ENCODE measurements around the gene CMIP. TPM values are rescaled to one million over a fixed set of nuclear protein-coding genes. Genes with fewer than 3 reads are reported as not detected.

Gene CMIP
- total RNA-seq, 1 experiment from 2014 or later = 48.2 TPM

GRCh38 chr16:81711657-81712319, 267.2 kb downstream of the CMIP start:
- no peaks in the 10 kb centered on the region for H4K20me1 ChIP-seq (ENCODE audit: control insufficient read depth, insufficient read depth, insufficient read length)
- H3K9me3 Mint-ChIP-seq = no peaks in the 10 kb centered on the region
- H3K36me3 Mint-ChIP-seq (ENCODE audit: insufficient read depth in 1 of 3, low read depth in 3 of 3) = peaks cover 10 to 20% (median 14%) of the 10 kb centered on the region in 3 experiments; a peak in 6 of 7 replicates
- no peak overlapping the region for H3K56ac ChIP-seq (ENCODE audit: insufficient read length, low read depth, low read length)
- no peak overlapping the region for H3K18ac ChIP-seq (ENCODE audit: insufficient read length, low read depth, low read length)
- no peak overlapping the region for H3K4ac ChIP-seq (ENCODE audit: low read depth, low read length)
- peak; percentile 79 for DNase-seq
- H3K4me2 ChIP-seq (ENCODE audit: insufficient read depth, insufficient read length, low read length) = no peak overlapping the region
- H3K14ac ChIP-seq (ENCODE audit: insufficient read depth, low read length) = no peak overlapping the region
- peaks cover 56 to 69% of the 10 kb centered on the region in 2 experiments for H3K4me1 Mint-ChIP-seq
- no peaks in the 10 kb centered on the region for H3K23me2 ChIP-seq (ENCODE audit: insufficient read length, low read depth, low read length, poor library complexity, severe bottlenecking)
- no peaks in the 10 kb centered on the region for H3K27me3 ChIP-seq (ENCODE audit: insufficient read depth, low read length)
- peak overlapping the region; percentile 22 to 88 (median 86); a peak in 6 of 7 replicates for H3K27ac Mint-ChIP-seq
- no peak overlapping the region for H2BK120ac ChIP-seq (ENCODE audit: low read depth, low read length, poor library complexity, severe bottlenecking)
- no peak overlapping the region for H2BK20ac ChIP-seq (ENCODE audit: low read depth, low read length, poor library complexity, severe bottlenecking)
- no peak overlapping the region for H2BK12ac ChIP-seq (ENCODE audit: insufficient read length, low read depth, low read length)
- H3K23ac ChIP-seq (ENCODE audit: insufficient read length, low read depth, low read length) = no peak overlapping the region
- H4K8ac ChIP-seq (replicated peaks; ENCODE audit: insufficient read length, low read depth, low read length) = no peak overlapping the region
- H3K79me1 ChIP-seq (ENCODE audit: insufficient read depth, low read depth, low read length, poor library complexity, severe bottlenecking) = no peaks in the 10 kb centered on the region
- H2BK5ac ChIP-seq (ENCODE audit: insufficient read length, low read length) = no peak overlapping the region
- H3T11ph ChIP-seq (ENCODE audit: low read length) = no peak overlapping the region
- no peaks in the 10 kb centered on the region for H3K79me2 ChIP-seq (ENCODE audit: insufficient read depth, low read length)
- H3K9me3 ChIP-seq (ENCODE audit: control insufficient read depth, low read depth, low read length) = no peaks in the 10 kb centered on the region
- no peaks in the 10 kb centered on the region for H3K27me3 Mint-ChIP-seq (ENCODE audit: low read depth)
- H3K4me1 ChIP-seq (ENCODE audit: insufficient read depth, low read length) = peaks cover 10% of the 10 kb centered on the region
- no peak overlapping the region for H4K91ac ChIP-seq (ENCODE audit: insufficient read length, low read depth, low read length)
- no peak overlapping the region for H2AK5ac ChIP-seq (ENCODE audit: insufficient read length, low read length)
- H2AFZ ChIP-seq (ENCODE audit: low read length) = no peak overlapping the region
- H2BK15ac ChIP-seq (ENCODE audit: low read depth, low read length) = no peak overlapping the region
- peak overlapping the region; percentile 22 to 33 for H3K4me3 Mint-ChIP-seq
- WGBS (ENCODE audit: extremely low coverage, insufficient read length, low lambda C conversion rate) = no CpG with 5 or more reads among the region's 21 CpGs
- no peak overlapping the region for H3K27ac ChIP-seq (ENCODE audit: insufficient read length, low read depth, low read length)
- H4K5ac ChIP-seq (ENCODE audit: insufficient read length, low read depth, low read length) = no peak overlapping the region
- TF ChIP-seq CTCF (conservative IDR thresholded peaks at IDR 0.05) = no peak
- no peak overlapping the region for H3K9ac ChIP-seq (ENCODE audit: extremely low read depth, insufficient read length, low read length)

Measured in H9 (cell line).